ENCODE results near the gene AANAT.

GRCh38 chr17:76433693-76434092 is 33.7 kb upstream of the AANAT start:
- TF ChIP-seq ZNF561 (tag by site-specific recombination; IDR thresholded peaks at IDR 0.05; ENCODE audit: borderline replicate concordance) (no peak), ZSCAN18 (tag by site-specific recombination; IDR thresholded peaks at IDR 0.05) (no peak), CTCF (tag by site-specific recombination; IDR thresholded peaks at IDR 0.05) (no peak), ZBTB7A (tag by site-specific recombination; IDR thresholded peaks at IDR 0.05; ENCODE audit: low read depth) (no peak), ZSCAN5A (tag by site-specific recombination; IDR thresholded peaks at IDR 0.05) (no peak), ZFP37 (tag by site-specific recombination; IDR thresholded peaks at IDR 0.05) (no peak), ZBTB8A (tag by site-specific recombination; IDR thresholded peaks at IDR 0.05) (no peak)

Measured in HEK293 (cell line).